Fibroblast of the aortic adventitia (primary cell): ENCODE results near the gene SLC4A1. TPM values are rescaled to one million over a fixed set of nuclear protein-coding genes. Genes with fewer than 3 reads are reported as not detected.
A peak's percentile ranks its signal among the peaks of the same experiment; 100 is the strongest.

ENCODE experiments used
- DNase-seq: peaks from one replicate; pipeline ENCODE4 v3.0.0-alpha.2; 2010; ENCODE audit warnings: low read depth
- H3K4me3 ChIP-seq: 2 replicates; pipeline ENCODE4 v1.5.1; 2011; ENCODE audit warnings: low read depth, mild to moderate bottlenecking, control low read depth, low read length, moderate library complexity
- total RNA-seq: library from RNA; depleted of rRNA; stranded (reverse); fragments of >200 nt; gene quantifications from 2 replicates; pipeline ENCODE4 v1.2.3, GENCODE V29; 2012; ENCODE audit warnings: low replicate concordance
- TF ChIP-seq, protein P1 (sequence below): IDR thresholded peaks from 2 replicates; pipeline ENCODE4 v1.5.1; 2011; ENCODE audit warnings: mild to moderate bottlenecking, low read length, control low read depth, inconsistent platforms; ENCODE audit not compliant: insufficient read depth

The SLC4A1 gene
- total RNA-seq, 1 donor, result not detected

- TF ChIP-seq, protein P1, sequence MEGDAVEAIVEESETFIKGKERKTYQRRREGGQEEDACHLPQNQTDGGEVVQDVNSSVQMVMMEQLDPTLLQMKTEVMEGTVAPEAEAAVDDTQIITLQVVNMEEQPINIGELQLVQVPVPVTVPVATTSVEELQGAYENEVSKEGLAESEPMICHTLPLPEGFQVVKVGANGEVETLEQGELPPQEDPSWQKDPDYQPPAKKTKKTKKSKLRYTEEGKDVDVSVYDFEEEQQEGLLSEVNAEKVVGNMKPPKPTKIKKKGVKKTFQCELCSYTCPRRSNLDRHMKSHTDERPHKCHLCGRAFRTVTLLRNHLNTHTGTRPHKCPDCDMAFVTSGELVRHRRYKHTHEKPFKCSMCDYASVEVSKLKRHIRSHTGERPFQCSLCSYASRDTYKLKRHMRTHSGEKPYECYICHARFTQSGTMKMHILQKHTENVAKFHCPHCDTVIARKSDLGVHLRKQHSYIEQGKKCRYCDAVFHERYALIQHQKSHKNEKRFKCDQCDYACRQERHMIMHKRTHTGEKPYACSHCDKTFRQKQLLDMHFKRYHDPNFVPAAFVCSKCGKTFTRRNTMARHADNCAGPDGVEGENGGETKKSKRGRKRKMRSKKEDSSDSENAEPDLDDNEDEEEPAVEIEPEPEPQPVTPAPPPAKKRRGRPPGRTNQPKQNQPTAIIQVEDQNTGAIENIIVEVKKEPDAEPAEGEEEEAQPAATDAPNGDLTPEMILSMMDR, result peak; percentile 53
- peak; percentile 82 for DNase-seq
- H3K4me3 ChIP-seq, result peak overlapping the region; percentile 85
Observed at GRCh38 chr17:44218344-44219107, 49.4 kb downstream of the SLC4A1 start.

DNA sequence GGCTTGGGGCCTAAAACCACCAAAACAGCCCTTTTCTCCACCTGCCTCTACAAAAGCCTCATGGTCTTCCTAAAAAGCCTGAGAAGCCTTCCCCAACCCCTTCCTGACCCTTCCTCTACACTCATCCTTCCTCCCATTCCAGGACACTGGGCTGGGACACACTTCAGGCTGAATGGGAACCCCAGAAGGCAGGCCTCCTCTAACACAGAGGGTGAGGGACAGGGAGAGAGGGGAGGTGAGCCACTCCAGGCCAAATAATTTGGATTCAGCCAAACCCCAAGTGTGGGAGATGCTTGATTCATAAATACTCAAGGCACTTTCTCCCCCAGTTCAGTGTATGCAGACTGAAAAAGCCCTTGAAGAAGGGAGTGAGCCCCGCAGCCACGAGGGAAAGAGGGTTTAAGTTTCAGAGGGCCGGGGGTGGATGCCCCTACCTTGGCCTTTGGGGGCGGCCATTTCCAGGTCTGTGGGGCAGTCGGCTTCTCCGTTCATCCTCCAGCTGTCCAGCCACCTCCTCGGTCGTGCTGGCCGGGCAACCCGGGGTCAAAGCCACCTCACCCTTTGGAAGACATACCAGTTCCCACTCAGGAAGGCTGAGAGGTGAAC, 50.1 kb downstream of the SLC4A1 start:
- peak overlapping the region; percentile 78 for H3K4me3 ChIP-seq
- TF ChIP-seq, protein P1, result no peak
- DNase-seq, result no peak

DNA sequence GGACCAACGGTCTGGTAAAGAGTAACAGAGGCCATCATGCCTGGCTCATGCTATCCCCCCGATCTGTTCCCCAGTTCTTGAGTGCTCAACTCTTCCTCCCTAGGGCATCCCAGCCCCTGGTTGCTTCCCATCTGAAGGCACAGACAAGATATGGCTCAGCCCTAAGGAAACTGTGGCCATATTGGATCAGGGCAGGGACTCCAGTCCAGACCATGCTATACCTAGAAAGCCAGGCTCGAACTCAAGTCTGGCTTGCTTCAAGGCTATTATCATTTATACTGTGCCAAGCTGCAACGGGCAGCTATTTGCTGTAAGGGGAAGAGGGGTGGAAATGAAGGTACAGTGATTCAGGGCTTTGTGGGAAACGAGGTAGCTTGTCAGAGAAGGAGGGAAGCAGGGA, 51.2 kb downstream of the SLC4A1 start:
- DNase-seq, result no peak
- no peak overlapping the region for H3K4me3 ChIP-seq
- TF ChIP-seq, protein P1, result no peak

- no peak for DNase-seq
- TF ChIP-seq, protein P1, result no peak
- no peak overlapping the region for H3K4me3 ChIP-seq
Observed at GRCh38 chr17:44216173-44216572, 51.8 kb downstream of the SLC4A1 start.

DNA sequence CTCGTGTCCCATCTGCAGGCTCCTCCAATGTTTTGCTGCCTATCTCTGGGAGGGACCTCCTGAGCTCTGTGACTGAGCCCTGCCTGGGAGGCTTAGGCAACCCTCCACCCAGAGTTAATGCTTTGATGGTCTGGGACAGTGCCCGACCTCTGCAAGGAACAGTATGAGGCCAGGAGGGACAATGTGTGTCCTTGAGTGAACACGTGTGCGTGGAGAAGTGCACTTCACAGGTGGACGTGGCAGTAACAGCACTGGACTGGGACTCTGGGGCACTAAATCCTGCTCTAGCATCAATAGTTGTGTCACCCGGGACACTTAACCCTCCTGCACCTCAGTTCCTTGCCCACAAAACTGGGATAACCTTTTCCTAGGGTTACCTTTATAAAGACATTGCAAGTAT, 53.0 kb downstream of the SLC4A1 start:
- H3K4me3 ChIP-seq, result no peak overlapping the region
- TF ChIP-seq, protein P1, result no peak
- no peak for DNase-seq

GRCh38 chr17:44214230-44214494, 53.8 kb downstream of the SLC4A1 start:
- no peak overlapping the region for H3K4me3 ChIP-seq
- DNase-seq, result no peak
- TF ChIP-seq, protein P1, result no peak
